ENCODE data around the gene NPDC1.

NPDC1 gene

GRCh38 chr9:137015976-137016375, 30.0 kb downstream of the NPDC1 start:
- TF ChIP-seq CTCF (IDR thresholded peaks at IDR 0.05; ENCODE audit: insufficient read depth, low read length, poor library complexity, severe bottlenecking), result no peak
- Histone ChIP-seq H3K36me3 (ENCODE audit: control insufficient read depth, insufficient read depth, low read length) (no peaks in the 10 kb centered on the region), H3K27me3 (replicated peaks; ENCODE audit: control insufficient read depth, insufficient read depth, low read length) (no peaks in the 10 kb centered on the region), H3K4me3 (replicated peaks; ENCODE audit: low read depth, low read length) (no peak overlapping the region)
- no peak for DNase-seq (ENCODE audit: extremely low read depth, insufficient read length)

- H3K36me3 ChIP-seq (ENCODE audit: control insufficient read depth, insufficient read depth, low read length), result no peaks in the 10 kb centered on the region
- TF ChIP-seq CTCF (IDR thresholded peaks at IDR 0.05; ENCODE audit: insufficient read depth, low read length, poor library complexity, severe bottlenecking), result no peak
- no peak for DNase-seq (ENCODE audit: extremely low read depth, insufficient read length)
- no peak overlapping the region for H3K4me3 ChIP-seq (replicated peaks; ENCODE audit: low read depth, low read length)
- H3K27me3 ChIP-seq (replicated peaks; ENCODE audit: control insufficient read depth, insufficient read depth, low read length), result no peaks in the 10 kb centered on the region
Measured at GRCh38 chr9:137015540-137015930, 30.4 kb downstream of the NPDC1 start.

- Histone ChIP-seq H3K4me3 (replicated peaks; ENCODE audit: low read depth, low read length) (no peak overlapping the region), H3K27me3 (replicated peaks; ENCODE audit: control insufficient read depth, insufficient read depth, low read length) (no peaks in the 10 kb centered on the region), H3K36me3 (ENCODE audit: control insufficient read depth, insufficient read depth, low read length) (no peaks in the 10 kb centered on the region)
- DNase-seq (ENCODE audit: extremely low read depth, insufficient read length), result no peak
- no peak for TF ChIP-seq CTCF (IDR thresholded peaks at IDR 0.05; ENCODE audit: insufficient read depth, low read length, poor library complexity, severe bottlenecking)
Measured at GRCh38 chr9:137014776-137015539, 31.0 kb downstream of the NPDC1 start.

GRCh38 chr9:137014166-137014565, 31.8 kb downstream of the NPDC1 start:
- no peaks in the 10 kb centered on the region for H3K36me3 ChIP-seq (ENCODE audit: control insufficient read depth, insufficient read depth, low read length)
- H3K27me3 ChIP-seq (replicated peaks; ENCODE audit: control insufficient read depth, insufficient read depth, low read length), result no peaks in the 10 kb centered on the region
- TF ChIP-seq CTCF (IDR thresholded peaks at IDR 0.05; ENCODE audit: insufficient read depth, low read length, poor library complexity, severe bottlenecking), result no peak

GRCh38 chr9:137013571-137013940, 32.4 kb downstream of the NPDC1 start:
- H3K27me3 ChIP-seq (replicated peaks; ENCODE audit: control insufficient read depth, insufficient read depth, low read length), result no peaks in the 10 kb centered on the region
- no peak for TF ChIP-seq CTCF (IDR thresholded peaks at IDR 0.05; ENCODE audit: insufficient read depth, low read length, poor library complexity, severe bottlenecking)
- no peak for DNase-seq (ENCODE audit: extremely low read depth, insufficient read length)
- H3K4me3 ChIP-seq (replicated peaks; ENCODE audit: low read depth, low read length), result no peak overlapping the region
- H3K36me3 ChIP-seq (ENCODE audit: control insufficient read depth, insufficient read depth, low read length), result no peaks in the 10 kb centered on the region

More at GRCh38 chr9:137014166-137014565, 31.8 kb downstream of the NPDC1 start:
- no peak for DNase-seq (ENCODE audit: extremely low read depth, insufficient read length)
- H3K4me3 ChIP-seq (replicated peaks; ENCODE audit: low read depth, low read length), result no peak overlapping the region
